Epithelial cell of esophagus (primary cell): Measurements from ENCODE around the gene SMCHD1.
"Not testable (repeated sequence)": the region's sequence is repeated elsewhere in the genome, so short reads cannot be mapped to it uniquely, and the experiment has no call there.

Experiments
- DNase-seq: peaks from one replicate; pipeline ENCODE4 v3.0.0; 2010; ENCODE audit warnings: low read depth
- H3K4me3 ChIP-seq: 2 replicates; pipeline ENCODE4 v1.5.1; 2011; ENCODE audit warnings: mild to moderate bottlenecking, low read length, control low read depth
- CTCF ChIP-seq: IDR thresholded peaks from 2 replicates; pipeline ENCODE4 v1.5.1; 2011; ENCODE audit warnings: low read depth, mild to moderate bottlenecking, low read length, control low read depth, inconsistent platforms; ENCODE audit not compliant: insufficient read depth; ENCODE audit errors: missing control alignments

SMCHD1 gene

GRCh38 chr18:2736823-2737222, 81.3 kb downstream of the SMCHD1 start:
- DNase-seq = no peak
- no peak overlapping the region for H3K4me3 ChIP-seq
- TF ChIP-seq CTCF = no peak

GRCh38 chr18:2740082-2740481, 84.6 kb downstream of the SMCHD1 start:
- H3K4me3 ChIP-seq = not testable (repeated sequence)

GRCh38 chr18:2746274-2746673, 90.7 kb downstream of the SMCHD1 start:
- no peak for TF ChIP-seq CTCF
- DNase-seq = no peak
- H3K4me3 ChIP-seq = no peak overlapping the region

More at GRCh38 chr18:2740082-2740481, 84.6 kb downstream of the SMCHD1 start:
- not testable (repeated sequence) for DNase-seq

GRCh38 chr18:2758309-2758708, 102.8 kb downstream of the SMCHD1 start:
- no peak for DNase-seq
- H3K4me3 ChIP-seq = no peak overlapping the region
- no peak for TF ChIP-seq CTCF

- H3K4me3 ChIP-seq = no peak overlapping the region
- no peak for TF ChIP-seq CTCF
- no peak for DNase-seq
Measured at GRCh38 chr18:2774669-2775068, 119.1 kb downstream of the SMCHD1 start.

- H3K4me3 ChIP-seq = no peak overlapping the region
- DNase-seq = no peak
- no peak for TF ChIP-seq CTCF
Measured at GRCh38 chr18:2776601-2777000, 121.1 kb downstream of the SMCHD1 start.

GRCh38 chr18:2777241-2777640, 121.7 kb downstream of the SMCHD1 start:
- DNase-seq = no peak
- no peak for TF ChIP-seq CTCF
- H3K4me3 ChIP-seq = no peak overlapping the region

- no peak overlapping the region for H3K4me3 ChIP-seq
- DNase-seq = no peak
- no peak for TF ChIP-seq CTCF
Measured at GRCh38 chr18:2780750-2781149, 125.2 kb downstream of the SMCHD1 start.
